ENCODE measurements around the gene DNAJC1. TPM values are rescaled to one million over a fixed set of nuclear protein-coding genes. Genes with fewer than 3 reads are reported as not detected.
"Not testable (repeated sequence)": the region's sequence is repeated elsewhere in the genome, so short reads cannot be mapped to it uniquely, and the experiment has no call there.

The DNAJC1 gene, protein sequence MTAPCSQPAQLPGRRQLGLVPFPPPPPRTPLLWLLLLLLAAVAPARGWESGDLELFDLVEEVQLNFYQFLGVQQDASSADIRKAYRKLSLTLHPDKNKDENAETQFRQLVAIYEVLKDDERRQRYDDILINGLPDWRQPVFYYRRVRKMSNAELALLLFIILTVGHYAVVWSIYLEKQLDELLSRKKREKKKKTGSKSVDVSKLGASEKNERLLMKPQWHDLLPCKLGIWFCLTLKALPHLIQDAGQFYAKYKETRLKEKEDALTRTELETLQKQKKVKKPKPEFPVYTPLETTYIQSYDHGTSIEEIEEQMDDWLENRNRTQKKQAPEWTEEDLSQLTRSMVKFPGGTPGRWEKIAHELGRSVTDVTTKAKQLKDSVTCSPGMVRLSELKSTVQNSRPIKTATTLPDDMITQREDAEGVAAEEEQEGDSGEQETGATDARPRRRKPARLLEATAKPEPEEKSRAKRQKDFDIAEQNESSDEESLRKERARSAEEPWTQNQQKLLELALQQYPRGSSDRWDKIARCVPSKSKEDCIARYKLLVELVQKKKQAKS
- 10 to 100 TPM; 20.6 to 28.1 TPM for total RNA-seq

GRCh38 chr10:22003177-22003963, at the start of gene DNAJC1:
Gene DNAJC1 (minus strand): TSS chr10:22003730. CDS start chr10:22003434, 296 bp downstream.
- ATAC-seq (peak; percentile 93), DNase-seq (peak; percentile 99)
- Mint-ChIP-seq H3K9me3 (ENCODE audit: low read depth) (peaks cover 4% of the 10 kb centered on the region), H3K4me3 (peak within 1 kb of the TSS; percentile 94), H3K27ac (peak within 1 kb of the TSS; percentile 95), H3K27me3 (no peaks in the 10 kb centered on the region), H3K4me1 (peaks cover 29% of the 10 kb centered on the region), H3K36me3 (ENCODE audit: low read depth) (peaks cover 3% of the 10 kb centered on the region)
- intact Hi-C loops (cut with DNase I, micrococcal nuclease), result loop anchor here (1.0 to 10.0 kb wide), 21 partner anchors 225 to 1436 kb away; partner anchors contain the start of genes COMMD3 (in 2 of the 2), PIP4K2A (in 2 of the 2), MLLT10 (in 1 of the 2) and MSRB2 (in 1 of the 2)
- ChIA-PET POLR2A (interaction anchor here (1.1 to 1.3 kb wide), 2 partner anchors 10 to 337 kb away, joined by 3 to 5 read pairs; no protein-coding TSS in a partner anchor), CTCF (interaction anchor here (0.6 to 2.3 kb wide), 14 partner anchors 9 to 761 kb away, joined by 3 to 9 read pairs (median 4); no protein-coding TSS in a partner anchor)

DNA sequence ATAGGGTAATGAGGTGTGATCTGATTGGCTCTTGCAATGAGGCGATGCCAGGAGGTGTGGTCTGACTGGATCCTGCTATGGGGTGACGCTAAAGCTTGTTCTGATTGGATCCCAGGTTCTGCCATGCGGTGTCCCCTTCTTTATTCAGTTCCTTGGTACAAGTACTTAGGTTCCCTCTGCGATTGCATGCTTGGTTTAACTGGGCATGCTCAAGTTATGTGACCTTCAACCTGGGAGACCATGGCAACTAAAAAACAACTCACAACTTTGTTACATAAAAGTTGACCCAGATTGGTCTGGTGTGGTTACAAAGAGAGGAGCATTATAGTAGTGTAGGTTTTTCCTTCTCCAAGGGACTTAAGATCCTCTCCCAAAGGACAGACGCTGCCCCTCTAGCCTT, 49.5 kb upstream of the DNAJC1 start:
- no peak overlapping the region for H3K27ac Mint-ChIP-seq
- DNase-seq (no peak), ATAC-seq (no peak)
- no peak overlapping the region for H3K4me3 Mint-ChIP-seq
- peaks cover 6% of the 10 kb centered on the region for H3K27me3 Mint-ChIP-seq
- intact Hi-C loops (cut with DNase I, micrococcal nuclease), result no loop called here
- H3K4me1 Mint-ChIP-seq, result no peaks in the 10 kb centered on the region
- H3K36me3 Mint-ChIP-seq (ENCODE audit: low read depth), result no peaks in the 10 kb centered on the region
- ChIA-PET POLR2A (no interaction called here), CTCF (no interaction called here)
- H3K9me3 Mint-ChIP-seq (ENCODE audit: low read depth), result no peaks in the 10 kb centered on the region

DNA sequence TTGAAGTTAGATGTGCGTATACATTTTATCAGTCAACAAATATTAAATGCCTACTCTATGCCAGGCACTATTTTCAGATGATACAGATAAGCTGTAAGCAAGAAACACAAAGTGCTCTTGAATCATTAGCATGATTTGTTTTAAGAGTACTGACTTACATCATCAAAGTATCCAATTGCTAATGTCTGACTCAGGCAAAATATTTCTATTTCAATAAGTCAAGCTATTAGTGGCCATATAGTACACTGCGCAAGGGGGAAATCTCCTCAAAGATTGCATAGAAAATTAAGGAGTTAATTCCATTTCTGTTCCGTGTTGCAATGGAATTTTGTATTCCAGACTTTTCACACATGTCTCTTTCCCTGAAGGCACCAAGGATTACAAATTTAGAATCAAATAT, 46.1 kb upstream of the DNAJC1 start:
- Mint-ChIP-seq H3K36me3 (ENCODE audit: low read depth) (no peaks in the 10 kb centered on the region), H3K4me3 (no peak overlapping the region), H3K9me3 (ENCODE audit: low read depth) (no peaks in the 10 kb centered on the region), H3K27me3 (no peaks in the 10 kb centered on the region), H3K27ac (no peak overlapping the region), H3K4me1 (no peaks in the 10 kb centered on the region)
- POLR2A ChIA-PET, result no interaction called here
- CTCF ChIA-PET, result no interaction called here
- ATAC-seq (no peak), DNase-seq (no peak)
- intact Hi-C loops (cut with DNase I, micrococcal nuclease), result no loop called here

DNA sequence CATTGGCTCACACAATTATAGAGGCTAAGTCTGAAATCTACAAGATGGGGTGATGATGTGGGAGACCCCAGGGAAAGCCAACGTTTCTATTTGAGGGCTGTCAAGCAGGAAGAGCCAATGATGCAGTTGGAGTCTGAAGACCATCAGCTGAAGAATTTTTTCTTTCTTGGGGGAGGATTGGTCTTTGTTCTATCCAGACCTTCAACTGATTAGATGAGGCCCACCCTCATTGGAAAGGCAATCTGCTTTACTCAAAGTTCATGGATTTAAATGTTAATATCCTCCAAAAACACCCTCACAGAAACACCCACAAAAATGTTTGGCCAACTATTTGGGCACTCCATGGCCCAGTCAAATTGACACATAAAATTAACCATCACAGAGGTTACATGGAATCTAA, 44.3 kb upstream of the DNAJC1 start:
- Mint-ChIP-seq H3K9me3 (ENCODE audit: low read depth) (no peaks in the 10 kb centered on the region), H3K36me3 (ENCODE audit: low read depth) (no peaks in the 10 kb centered on the region), H3K4me3 (no peak overlapping the region), H3K27me3 (no peaks in the 10 kb centered on the region), H3K27ac (no peak overlapping the region), H3K4me1 (no peaks in the 10 kb centered on the region)
- ATAC-seq (no peak), DNase-seq (no peak)
- POLR2A ChIA-PET, result no interaction called here
- CTCF ChIA-PET, result no interaction called here
- intact Hi-C loops (cut with DNase I, micrococcal nuclease), result no loop called here

GRCh38 chr10:22043327-22043633, 39.8 kb upstream of the DNAJC1 start:
- Mint-ChIP-seq H3K36me3 (ENCODE audit: low read depth) (no peaks in the 10 kb centered on the region), H3K9me3 (ENCODE audit: low read depth) (no peaks in the 10 kb centered on the region), H3K4me3 (no peak overlapping the region), H3K27me3 (peaks cover 11% of the 10 kb centered on the region), H3K4me1 (peaks cover 2% of the 10 kb centered on the region), H3K27ac (no peak overlapping the region)
- intact Hi-C loops (cut with DNase I, micrococcal nuclease), result no loop called here
- POLR2A ChIA-PET, result no interaction called here
- CTCF ChIA-PET, result interaction anchor here (0.7 kb wide), 1 partner anchor 45 kb away, joined by 3 read pairs; no protein-coding TSS in a partner anchor
- ATAC-seq (no peak), DNase-seq (no peak)

DNA sequence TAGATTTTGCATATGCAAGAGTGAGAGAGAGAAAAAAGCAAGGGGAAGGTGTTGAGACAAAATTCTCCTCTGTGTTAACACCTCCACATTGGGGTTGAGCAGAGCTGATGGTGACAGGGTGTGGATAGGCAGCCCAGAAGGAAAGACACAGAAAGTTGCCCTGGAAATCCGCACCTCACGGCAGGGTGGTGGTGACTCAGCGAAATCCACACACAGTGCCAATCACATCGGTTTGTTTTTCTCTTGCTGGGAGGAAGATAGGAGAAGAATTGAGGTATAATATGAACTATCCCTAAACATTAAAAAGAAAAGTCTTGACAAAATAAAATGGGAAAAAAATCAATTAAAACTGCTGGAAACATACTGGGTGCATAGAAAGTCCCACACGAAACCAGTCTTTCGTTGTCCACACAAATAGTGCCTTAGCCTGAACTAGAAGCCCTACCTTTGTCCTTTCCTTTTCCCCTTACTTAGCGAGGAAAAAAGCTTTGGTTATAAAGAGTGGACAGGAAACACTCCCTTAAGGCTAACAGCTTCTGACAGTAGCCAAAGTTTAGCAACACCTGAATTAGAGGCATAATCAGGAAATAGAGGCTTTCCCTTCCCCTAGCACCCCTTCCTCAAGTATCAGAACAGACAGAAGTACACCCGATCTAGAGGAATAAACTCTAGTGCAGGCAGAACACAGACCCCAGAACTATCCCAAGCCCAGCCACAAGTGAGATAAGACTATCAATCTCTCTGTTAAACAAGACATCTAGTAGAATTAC, 39.2 kb upstream of the DNAJC1 start:
- Mint-ChIP-seq H3K4me3 (no peak overlapping the region), H3K9me3 (ENCODE audit: low read depth) (no peaks in the 10 kb centered on the region), H3K36me3 (ENCODE audit: low read depth) (no peaks in the 10 kb centered on the region), H3K27ac (no peak overlapping the region), H3K27me3 (peaks cover 11% of the 10 kb centered on the region), H3K4me1 (peaks cover 2% of the 10 kb centered on the region)
- CTCF ChIA-PET, result no interaction called here
- ATAC-seq (no peak), DNase-seq (no peak)
- intact Hi-C loops (cut with DNase I, micrococcal nuclease), result no loop called here
- POLR2A ChIA-PET, result no interaction called here

DNA sequence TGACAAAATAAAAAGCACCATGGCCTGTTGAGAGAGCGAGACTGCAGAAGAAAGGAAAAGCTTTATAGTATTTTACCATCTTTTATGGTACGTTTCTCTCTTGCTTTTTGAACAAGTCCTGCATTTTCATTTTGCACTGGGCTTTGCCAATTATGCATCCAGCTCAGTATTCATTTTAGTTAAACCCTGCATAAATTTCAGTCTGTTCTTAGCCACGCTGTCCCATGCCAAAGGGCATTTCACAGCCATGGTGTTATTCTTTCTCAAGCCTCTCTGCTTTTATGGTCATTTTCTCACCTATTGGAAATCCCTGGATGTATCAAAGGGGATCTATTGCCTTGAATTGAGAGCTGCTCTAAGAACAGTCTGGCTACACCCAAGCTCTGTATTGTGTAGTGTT, 30.8 kb upstream of the DNAJC1 start:
- ATAC-seq (no peak), DNase-seq (no peak)
- intact Hi-C loops (cut with DNase I, micrococcal nuclease), result no loop called here
- POLR2A ChIA-PET, result no interaction called here
- peaks cover 3% of the 10 kb centered on the region for H3K27me3 Mint-ChIP-seq
- no peak overlapping the region for H3K27ac Mint-ChIP-seq
- peaks cover 4% of the 10 kb centered on the region for H3K4me1 Mint-ChIP-seq
- peaks cover 15% of the 10 kb centered on the region for H3K9me3 Mint-ChIP-seq (ENCODE audit: low read depth)
- no peak overlapping the region for H3K4me3 Mint-ChIP-seq
- H3K36me3 Mint-ChIP-seq (ENCODE audit: low read depth), result no peaks in the 10 kb centered on the region
- CTCF ChIA-PET, result interaction anchor here (0.7 to 0.8 kb wide), 2 partner anchors 441 to 598 kb away, joined by 3 read pairs; no protein-coding TSS in a partner anchor

GRCh38 chr10:22032268-22032667, 28.7 kb upstream of the DNAJC1 start:
- CTCF ChIA-PET, result interaction anchor here (0.6 kb wide), 1 partner anchor 957 kb away, joined by 3 read pairs; no protein-coding TSS in a partner anchor
- intact Hi-C loops (cut with DNase I, micrococcal nuclease); H3K27ac Mint-ChIP-seq; DNase-seq; H3K36me3 Mint-ChIP-seq (ENCODE audit: low read depth); ATAC-seq; H3K4me3 Mint-ChIP-seq; POLR2A ChIA-PET; H3K27me3 Mint-ChIP-seq: not testable (repeated sequence)
- H3K9me3 Mint-ChIP-seq (ENCODE audit: low read depth), result peaks cover 15% of the 10 kb centered on the region
- peaks cover 13% of the 10 kb centered on the region for H3K4me1 Mint-ChIP-seq

DNA sequence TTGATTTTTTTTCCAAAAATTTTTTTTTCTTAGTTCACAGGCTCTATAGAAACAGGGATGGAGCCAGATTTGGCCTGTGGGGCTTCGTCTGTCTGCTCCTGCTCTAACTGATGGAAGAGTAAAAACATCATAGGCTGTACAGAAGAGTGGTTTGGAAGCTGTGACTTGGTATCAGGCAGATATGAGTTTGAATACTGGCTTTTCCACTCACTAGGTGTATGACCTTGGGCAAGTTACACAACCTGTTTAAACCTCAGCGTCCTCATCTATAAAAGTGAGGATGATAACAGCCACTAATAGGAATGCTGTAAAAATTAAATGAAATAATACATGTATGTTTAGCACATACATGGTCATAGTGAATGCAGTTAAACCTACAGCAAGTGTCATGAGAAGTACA, 26.9 kb upstream of the DNAJC1 start:
- Mint-ChIP-seq H3K9me3 (ENCODE audit: low read depth) (peaks cover 13% of the 10 kb centered on the region), H3K27me3 (peaks cover 3% of the 10 kb centered on the region), H3K27ac (no peak overlapping the region), H3K4me3 (no peak overlapping the region), H3K4me1 (peaks cover 13% of the 10 kb centered on the region), H3K36me3 (ENCODE audit: low read depth) (no peaks in the 10 kb centered on the region)
- intact Hi-C loops (cut with DNase I, micrococcal nuclease), result no loop called here
- ATAC-seq (no peak), DNase-seq (no peak)
- CTCF ChIA-PET, result no interaction called here
- POLR2A ChIA-PET, result no interaction called here

DNA sequence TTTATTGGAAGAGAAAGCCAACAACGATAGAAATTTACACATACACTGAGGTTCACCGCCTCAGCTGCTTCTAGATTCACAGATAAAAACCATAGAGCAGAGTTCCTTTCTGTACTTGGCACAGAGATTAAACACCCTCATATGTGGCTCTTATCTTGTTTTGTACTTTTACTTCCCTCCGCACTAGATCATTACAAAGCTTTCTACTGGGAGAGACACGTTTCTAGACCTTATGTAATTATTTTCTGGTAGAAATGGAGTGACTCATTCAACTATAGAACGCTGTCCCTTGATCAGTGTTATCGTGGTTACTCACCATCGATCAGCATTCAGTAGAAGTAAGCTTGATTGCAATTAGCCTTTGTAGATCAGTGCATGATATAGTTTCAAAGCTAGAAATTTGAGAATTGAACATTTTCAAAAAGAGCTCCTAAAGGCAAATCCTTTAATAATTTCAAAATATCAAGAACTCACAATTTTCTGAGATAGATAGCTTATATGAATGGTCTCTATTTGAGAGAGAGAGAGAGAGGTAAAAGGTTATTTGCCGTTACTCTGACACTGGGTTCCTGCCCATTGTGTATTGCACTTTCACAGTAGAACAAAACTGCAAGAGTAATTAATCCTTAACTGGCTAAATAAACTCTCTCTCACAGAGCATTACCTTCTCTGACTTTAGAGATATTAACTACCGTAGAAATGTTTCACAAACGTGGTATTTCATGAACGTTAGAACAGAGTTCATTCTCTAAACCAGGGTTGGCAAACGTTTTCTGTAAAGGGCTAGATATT, 26.1 kb upstream of the DNAJC1 start:
- CTCF ChIA-PET, result interaction anchor here (0.6 to 1.4 kb wide), 3 partner anchors 18 to 22 kb away, joined by 3 to 6 read pairs (median 3); no protein-coding TSS in a partner anchor
- H3K27ac Mint-ChIP-seq, result no peak overlapping the region
- no peaks in the 10 kb centered on the region for H3K27me3 Mint-ChIP-seq
- ATAC-seq, result peak; percentile 70
- peaks cover 13% of the 10 kb centered on the region for H3K4me1 Mint-ChIP-seq
- no peaks in the 10 kb centered on the region for H3K36me3 Mint-ChIP-seq (ENCODE audit: low read depth)
- POLR2A ChIA-PET, result no interaction called here
- intact Hi-C loops (cut with DNase I, micrococcal nuclease), result no loop called here
- no peak overlapping the region for H3K4me3 Mint-ChIP-seq
- DNase-seq, result no peak
- H3K9me3 Mint-ChIP-seq (ENCODE audit: low read depth), result peaks cover 9% of the 10 kb centered on the region

All from activated CD4-positive, alpha-beta T cell treated with anti-CD3 and anti-CD28 coated beads for 36 hours (primary cell).